Astrocyte of the cerebellum (primary cell): ENCODE data around the gene ACAP3.
A peak's percentile ranks its signal among the peaks of the same experiment; 100 is the strongest.

Experiments
- DNase-seq: peaks from one replicate; pipeline ENCODE4 v3.0.0-alpha.2; 2011; ENCODE audit warnings: low read depth
- H3K4me3 ChIP-seq: 2 replicates; pipeline ENCODE4 v1.5.1; 2011; ENCODE audit warnings: mild to moderate bottlenecking, low read depth, low read length, moderate library complexity
- CTCF ChIP-seq: IDR thresholded peaks from 2 replicates; pipeline ENCODE4 v1.5.1; 2012; ENCODE audit warnings: low read length, low read depth, moderate library complexity, mild to moderate bottlenecking; ENCODE audit errors: missing control alignments
- in situ Hi-C: cut with HindIII; loops from 2 replicates; pipeline ENCODE4 v1.10.0; 2017; ENCODE audit warnings: low sequenced_read_pairs

ACAP3 gene

GRCh38 chr1:1330366-1331067, 22.8 kb upstream of the ACAP3 start:
- in situ Hi-C loops, result no loop called here
- no peak for TF ChIP-seq CTCF
- H3K4me3 ChIP-seq, result no peak overlapping the region
- no peak for DNase-seq

GRCh38 chr1:1329304-1330210, 21.8 kb upstream of the ACAP3 start:
- in situ Hi-C loops, result no loop called here
- no peak for TF ChIP-seq CTCF
- no peak overlapping the region for H3K4me3 ChIP-seq
- DNase-seq, result no peak

GRCh38 chr1:1328254-1328653, 20.5 kb upstream of the ACAP3 start:
- no peak overlapping the region for H3K4me3 ChIP-seq
- TF ChIP-seq CTCF, result no peak
- DNase-seq, result no peak
- in situ Hi-C loops, result no loop called here

- TF ChIP-seq CTCF, result no peak
- in situ Hi-C loops, result no loop called here
- no peak for DNase-seq
- no peak overlapping the region for H3K4me3 ChIP-seq
Observed at GRCh38 chr1:1327291-1327690, 19.6 kb upstream of the ACAP3 start.

GRCh38 chr1:1326075-1326605, 18.4 kb upstream of the ACAP3 start:
- in situ Hi-C loops, result no loop called here
- H3K4me3 ChIP-seq, result peak overlapping the region; percentile 85
- TF ChIP-seq CTCF, result no peak
- DNase-seq, result no peak

- no peak for DNase-seq
- TF ChIP-seq CTCF, result no peak
- in situ Hi-C loops, result no loop called here
- H3K4me3 ChIP-seq, result peak overlapping the region; percentile 85
Observed at GRCh38 chr1:1325288-1326074, 17.8 kb upstream of the ACAP3 start.
